Measurements from ENCODE around the gene RAP1B. TPM values are rescaled to one million over a fixed set of nuclear protein-coding genes. Genes with fewer than 3 reads are reported as not detected.
A peak's percentile ranks its signal among the peaks of the same experiment; 100 is the strongest.

RAP1B gene
- total and polyA plus RNA-seq, 2 of the 4 experiments (the other 2 are of a cell fraction) = 159 to 200 TPM

DNA sequence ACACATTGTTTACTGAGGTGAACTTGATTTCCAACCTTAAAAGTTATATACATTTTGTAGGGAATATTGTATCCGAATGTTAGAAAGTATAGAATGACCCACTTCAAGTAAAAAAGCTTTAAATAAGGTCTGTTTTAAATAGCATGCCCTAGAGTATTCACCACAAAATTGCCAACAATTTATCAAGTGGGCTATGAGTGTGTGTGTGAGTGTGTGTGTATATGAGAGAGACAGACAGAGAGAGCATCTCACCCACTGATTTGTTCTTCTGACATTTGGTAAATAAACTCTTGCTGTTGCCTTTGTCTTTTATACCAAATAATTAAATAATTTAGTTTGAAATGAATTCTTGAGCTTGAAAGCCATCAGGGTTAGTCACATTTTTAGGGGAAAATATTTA is 29.8 kb upstream of the RAP1B start:
- no peak overlapping the region for H2BK120ac ChIP-seq (ENCODE audit: low read depth, low read length)
- no peak overlapping the region for H2AK5ac ChIP-seq (ENCODE audit: low read depth, low read length)
- H3K56ac ChIP-seq (ENCODE audit: extremely low read depth, insufficient read depth, low read length) = no peak overlapping the region
- H4K5ac ChIP-seq (ENCODE audit: low read depth, low read length) = no peak overlapping the region
- H3K23ac ChIP-seq (ENCODE audit: low read depth, low read length) = no peak overlapping the region
- DNase-seq = peak; percentile 17
- no peak overlapping the region for H2BK20ac ChIP-seq (ENCODE audit: low read depth, low read length)
- no peaks in the 10 kb centered on the region for H4K20me1 ChIP-seq (ENCODE audit: insufficient read depth, low read length)
- H3K4me2 ChIP-seq (ENCODE audit: low read depth, low read length) = no peak overlapping the region
- BruUV-seq (replicated peaks) = no TSS peak
- H3K79me1 ChIP-seq (ENCODE audit: low read depth in 1 of 2, low read length in 2 of 2) = no peaks in the 10 kb centered on the region
- no peak overlapping the region for H3K4me3 ChIP-seq (ENCODE audit: insufficient read depth, low read depth, low read length)
- no peak overlapping the region for H3K14ac ChIP-seq (replicated peaks; ENCODE audit: low read depth, low read length)
- no peak overlapping the region for H2AFZ ChIP-seq (replicated peaks; ENCODE audit: low read length, poor library complexity)
- no peak overlapping the region for H2BK5ac ChIP-seq (ENCODE audit: low read depth, low read length, poor library complexity, severe bottlenecking)
- no peaks in the 10 kb centered on the region for H3K36me3 ChIP-seq (ENCODE audit: control insufficient read depth, insufficient read depth, low read length)
- no CpG with 5 or more reads among the region's 1 CpG for WGBS, 2 experiments (ENCODE audit: extremely low coverage in 2 of 2, insufficient read length in 1 of 2)
- ChIA-PET CTCF (no interaction called here), POLR2A (ENCODE audit: unreplicated experiment) (interaction anchor here (0.5 kb wide), 1 partner anchor 91 kb away, joined by 3 read pairs; no protein-coding TSS in a partner anchor)
- TF ChIP-seq MXI1 (IDR thresholded peaks at IDR 0.05; ENCODE audit: borderline replicate concordance, low read depth, low read length) (no peak), RAD21 (IDR thresholded peaks at IDR 0.05; ENCODE audit: low read length) (no peak), SMC3 (IDR thresholded peaks at IDR 0.05; ENCODE audit: low read depth, low read length) (no peak), RCOR1 (IDR thresholded peaks at IDR 0.05; ENCODE audit: insufficient replicate concordance, low read length) (no peak), MAFK (IDR thresholded peaks at IDR 0.05; ENCODE audit: low read depth, low read length) (no peak), MAZ (IDR thresholded peaks at IDR 0.05; ENCODE audit: borderline replicate concordance, low read depth, low read length) (no peak)
- no peak overlapping the region for H3K4ac ChIP-seq (ENCODE audit: low read depth, low read length)
- H2BK15ac ChIP-seq (ENCODE audit: low read depth, low read length) = no peak overlapping the region
- in situ Hi-C loops (cut with MboI; ENCODE audit: low sequenced_read_pairs) = no loop called here
- H4K8ac ChIP-seq (ENCODE audit: low read depth in 2 of 2, low read length in 2 of 2) = no peak overlapping the region
- no peak overlapping the region for H3K9ac ChIP-seq (ENCODE audit: low read depth, low read length)
- H3K27me3 ChIP-seq (ENCODE audit: control insufficient read depth, insufficient read depth, low read length) = no peaks in the 10 kb centered on the region
- no peak overlapping the region for H3K18ac ChIP-seq (ENCODE audit: low read depth, low read length)
- H3K27ac ChIP-seq (ENCODE audit: insufficient read depth, low read length) = no peak overlapping the region
- H3K4me1 ChIP-seq (ENCODE audit: control insufficient read depth, insufficient read depth, low read length) = no peaks in the 10 kb centered on the region
- no peak for ATAC-seq (ENCODE audit: low read depth)
- intact Hi-C loops (cut with micrococcal nuclease) = no loop called here
- H4K91ac ChIP-seq (ENCODE audit: insufficient read depth, low read depth, low read length) = no peak overlapping the region
- H3K9me1 ChIP-seq (ENCODE audit: insufficient read depth, low read length) = no peaks in the 10 kb centered on the region
- no peaks in the 10 kb centered on the region for H3K9me3 ChIP-seq (ENCODE audit: control insufficient read depth, insufficient read depth, low read length)
- no peak overlapping the region for H2AK9ac ChIP-seq (replicated peaks; ENCODE audit: low read depth, low read length, poor library complexity)
- dilution Hi-C loops (cut with HindIII; ENCODE audit: low sequenced_read_pairs, unreplicated experiment) = no loop called here

Measured in IMR-90 (cell line).